SK-N-SH treated with all-trans-retinoic acid at 6 μM for 48 hours (cell line): ENCODE measurements around the gene NBEA.

Source experiments
- ARNTL ChIP-seq: fragments of 450-650 bp; formaldehyde crosslinking; IDR thresholded peaks from 2 replicates; pipeline ENCODE4 v1.5.0; 2020; ENCODE audit warnings: low read depth, mild to moderate bottlenecking, moderate library complexity, borderline replicate concordance
- BACH2 ChIP-seq: fragments of 250-450 bp; sonication (Bioruptor Pico); IDR thresholded peaks from 2 replicates; pipeline ENCODE4 v1.9.0; 2021; ENCODE audit warnings: mild to moderate bottlenecking, borderline replicate concordance
- ESRRG ChIP-seq: fragments of 250-450 bp; sonication (Bioruptor Pico); IDR thresholded peaks from 2 replicates; pipeline ENCODE4 v1.6.1; 2021; ENCODE audit warnings: mild to moderate bottlenecking
- GLIS3 ChIP-seq: fragments of 250-450 bp; sonication (Bioruptor Pico); IDR thresholded peaks from 2 replicates; pipeline ENCODE4 v1.5.0; 2020; ENCODE audit warnings: mild to moderate bottlenecking, moderate library complexity
- ISL1 ChIP-seq: fragments of 250-450 bp; sonication (Bioruptor Pico); IDR thresholded peaks from 2 replicates; pipeline ENCODE4 v2.1.2; 2022; ENCODE audit warnings: mild to moderate bottlenecking, moderate library complexity
- RARB ChIP-seq: fragments of 250-450 bp; sonication (Bioruptor Pico); IDR thresholded peaks from 2 replicates; pipeline ENCODE4 v1.8.0; 2021; ENCODE audit warnings: mild to moderate bottlenecking, moderate library complexity
- SNAI2 ChIP-seq: fragments of 250-450 bp; sonication (Bioruptor Pico); IDR thresholded peaks from 2 replicates; pipeline ENCODE4 v1.5.0; 2020; ENCODE audit warnings: mild to moderate bottlenecking, moderate library complexity
- ZFP3 ChIP-seq: fragments of 250-450 bp; sonication (Bioruptor Pico); IDR thresholded peaks from 2 replicates; pipeline ENCODE4 v1.5.0; 2020; ENCODE audit warnings: mild to moderate bottlenecking, moderate library complexity
- ZFP30 ChIP-seq: fragments of 450-650 bp; formaldehyde crosslinking; IDR thresholded peaks from 2 replicates; pipeline ENCODE4 v1.5.0; 2022; ENCODE audit warnings: mild to moderate bottlenecking, moderate library complexity
- ZNF565 ChIP-seq: fragments of 450-650 bp; formaldehyde crosslinking; conservative IDR thresholded peaks from 2 replicates; pipeline ENCODE4 v1.5.0; 2020; ENCODE audit warnings: low read depth, mild to moderate bottlenecking, moderate library complexity
- ZNF70 ChIP-seq: fragments of 450-650 bp; formaldehyde crosslinking; IDR thresholded peaks from 2 replicates; pipeline ENCODE4 v1.5.0; 2020; ENCODE audit warnings: mild to moderate bottlenecking, moderate library complexity
- ZNF8 ChIP-seq: fragments of 450-650 bp; formaldehyde crosslinking; IDR thresholded peaks from 2 replicates; pipeline ENCODE4 v1.5.0; 2020; ENCODE audit warnings: mild to moderate bottlenecking, moderate library complexity
- TF ChIP-seq, protein P1 (sequence below): fragments of 250-450 bp; sonication (Bioruptor Pico); IDR thresholded peaks from 2 replicates; pipeline ENCODE4 v1.8.0; 2020; ENCODE audit warnings: mild to moderate bottlenecking, moderate library complexity, borderline replicate concordance

DNA sequence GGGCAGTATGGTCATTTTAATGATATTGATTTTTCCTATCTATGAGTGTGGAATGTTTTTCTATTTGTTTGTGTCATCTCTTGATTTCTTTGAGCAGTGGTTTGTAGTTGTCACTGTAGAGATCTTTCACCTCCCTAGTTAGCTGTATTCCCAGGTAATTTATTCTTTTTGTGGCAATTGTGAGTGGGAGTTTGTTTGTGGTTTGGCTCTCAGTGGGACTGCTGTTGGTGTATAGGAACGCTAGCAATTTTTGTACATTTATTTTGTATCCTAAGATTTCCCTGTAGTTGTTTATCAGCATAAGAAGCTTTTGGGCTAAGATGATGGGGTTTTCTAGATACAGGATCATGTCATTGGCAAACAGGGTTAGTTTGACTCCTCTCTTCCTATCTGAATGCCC, 28.9 kb downstream of the NBEA start:
- TF ChIP-seq, protein P1, sequence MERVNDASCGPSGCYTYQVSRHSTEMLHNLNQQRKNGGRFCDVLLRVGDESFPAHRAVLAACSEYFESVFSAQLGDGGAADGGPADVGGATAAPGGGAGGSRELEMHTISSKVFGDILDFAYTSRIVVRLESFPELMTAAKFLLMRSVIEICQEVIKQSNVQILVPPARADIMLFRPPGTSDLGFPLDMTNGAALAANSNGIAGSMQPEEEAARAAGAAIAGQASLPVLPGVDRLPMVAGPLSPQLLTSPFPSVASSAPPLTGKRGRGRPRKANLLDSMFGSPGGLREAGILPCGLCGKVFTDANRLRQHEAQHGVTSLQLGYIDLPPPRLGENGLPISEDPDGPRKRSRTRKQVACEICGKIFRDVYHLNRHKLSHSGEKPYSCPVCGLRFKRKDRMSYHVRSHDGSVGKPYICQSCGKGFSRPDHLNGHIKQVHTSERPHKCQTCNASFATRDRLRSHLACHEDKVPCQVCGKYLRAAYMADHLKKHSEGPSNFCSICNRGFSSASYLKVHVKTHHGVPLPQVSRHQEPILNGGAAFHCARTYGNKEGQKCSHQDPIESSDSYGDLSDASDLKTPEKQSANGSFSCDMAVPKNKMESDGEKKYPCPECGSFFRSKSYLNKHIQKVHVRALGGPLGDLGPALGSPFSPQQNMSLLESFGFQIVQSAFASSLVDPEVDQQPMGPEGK, result no peak
- TF ChIP-seq ESRRG (CRISPR knock-in tag), result no peak
- TF ChIP-seq BACH2 (CRISPR knock-in tag), result no peak
- no peak for TF ChIP-seq ZFP3 (CRISPR knock-in tag)
- TF ChIP-seq ISL1 (CRISPR knock-in tag), result no peak
- TF ChIP-seq ARNTL, result no peak
- TF ChIP-seq ZNF8, result no peak
- no peak for TF ChIP-seq RARB (CRISPR knock-in tag)
- TF ChIP-seq ZNF565 (CRISPR knock-in tag), result no peak
- no peak for TF ChIP-seq GLIS3 (CRISPR knock-in tag)
- TF ChIP-seq ZNF70 (CRISPR knock-in tag), result no peak
- TF ChIP-seq ZFP30 (CRISPR knock-in tag), result no peak
- no peak for TF ChIP-seq SNAI2 (CRISPR knock-in tag)
